ENCODE measurements around the gene STAM. TPM values are rescaled to one million over a fixed set of nuclear protein-coding genes. Genes with fewer than 3 reads are reported as not detected.

The STAM gene
- 29.6 and 35.3 TPM in 2 replicates for total RNA-seq

DNA sequence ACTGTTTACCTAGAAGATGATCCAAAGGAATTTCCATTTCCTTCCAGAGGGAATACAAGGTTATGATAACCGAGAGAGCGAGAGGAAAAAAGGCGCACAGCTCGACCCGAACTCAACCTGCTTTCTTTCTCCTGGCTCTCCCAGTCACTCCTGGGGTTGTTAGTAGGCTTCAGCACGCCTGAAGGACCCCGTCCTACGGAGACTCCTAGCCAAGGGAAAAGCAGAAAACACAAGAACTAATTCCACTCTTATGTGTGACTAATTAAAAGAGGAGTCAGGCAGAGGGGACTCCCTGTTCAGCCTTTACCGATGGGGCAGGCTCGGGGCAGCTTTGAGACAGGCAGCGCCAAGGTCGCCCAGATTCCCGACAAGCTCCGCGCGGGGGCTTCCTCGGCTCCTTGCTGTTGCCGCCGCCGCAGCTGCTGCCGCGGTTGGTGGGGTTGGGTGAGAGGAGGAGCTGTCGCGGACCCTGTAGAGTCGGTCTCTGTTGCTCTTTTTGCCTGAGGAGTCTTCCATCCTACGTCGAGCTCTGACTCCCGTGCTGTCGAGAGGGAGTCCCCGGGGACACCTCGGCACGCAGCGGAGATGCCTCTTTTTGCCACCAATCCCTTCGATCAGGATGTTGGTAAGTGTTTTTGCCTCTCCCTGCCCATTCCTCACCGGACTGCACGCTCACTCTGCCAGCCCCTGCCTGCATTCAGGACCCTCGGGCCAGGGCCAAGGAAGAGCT is at the start of gene STAM:
STAM (plus strand) TSS at position 397 of the 730 bp plus-strand sequence; CDS start at position 586, 189 bp downstream.
- peak; percentile 63 for DNase-seq (ENCODE audit: low read depth)
- Histone ChIP-seq H3K36me3 (ENCODE audit: control insufficient read depth, insufficient read depth, low read length) (no peaks in the 10 kb centered on the region), H3K4me3 (ENCODE audit: low read depth, low read length) (peak within 1 kb of the TSS; percentile 86), H3K27me3 (ENCODE audit: control insufficient read depth, insufficient read depth, low read length) (no peaks in the 10 kb centered on the region)
- TF ChIP-seq, protein P1, sequence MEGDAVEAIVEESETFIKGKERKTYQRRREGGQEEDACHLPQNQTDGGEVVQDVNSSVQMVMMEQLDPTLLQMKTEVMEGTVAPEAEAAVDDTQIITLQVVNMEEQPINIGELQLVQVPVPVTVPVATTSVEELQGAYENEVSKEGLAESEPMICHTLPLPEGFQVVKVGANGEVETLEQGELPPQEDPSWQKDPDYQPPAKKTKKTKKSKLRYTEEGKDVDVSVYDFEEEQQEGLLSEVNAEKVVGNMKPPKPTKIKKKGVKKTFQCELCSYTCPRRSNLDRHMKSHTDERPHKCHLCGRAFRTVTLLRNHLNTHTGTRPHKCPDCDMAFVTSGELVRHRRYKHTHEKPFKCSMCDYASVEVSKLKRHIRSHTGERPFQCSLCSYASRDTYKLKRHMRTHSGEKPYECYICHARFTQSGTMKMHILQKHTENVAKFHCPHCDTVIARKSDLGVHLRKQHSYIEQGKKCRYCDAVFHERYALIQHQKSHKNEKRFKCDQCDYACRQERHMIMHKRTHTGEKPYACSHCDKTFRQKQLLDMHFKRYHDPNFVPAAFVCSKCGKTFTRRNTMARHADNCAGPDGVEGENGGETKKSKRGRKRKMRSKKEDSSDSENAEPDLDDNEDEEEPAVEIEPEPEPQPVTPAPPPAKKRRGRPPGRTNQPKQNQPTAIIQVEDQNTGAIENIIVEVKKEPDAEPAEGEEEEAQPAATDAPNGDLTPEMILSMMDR (IDR thresholded peaks at IDR 0.05; ENCODE audit: insufficient read depth, low read length, poor library complexity, severe bottlenecking): no peak

DNA sequence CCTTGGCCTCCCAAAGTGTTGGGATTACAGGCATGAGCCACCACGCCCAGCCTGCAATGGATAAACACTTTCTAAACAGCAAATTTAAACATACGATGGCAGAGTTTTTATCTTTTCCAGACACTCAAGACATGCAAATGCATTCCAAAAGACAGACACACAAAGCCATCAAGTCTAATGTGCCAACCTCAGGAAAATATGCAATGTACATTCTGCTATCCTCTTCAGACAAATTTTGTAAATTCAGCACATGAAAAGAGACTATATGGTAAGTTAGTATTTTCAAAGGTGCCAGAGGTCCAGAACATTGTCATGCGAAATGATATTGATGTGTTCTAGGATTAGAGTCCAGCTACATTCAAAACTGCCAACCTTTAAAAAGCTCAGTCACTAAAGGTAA is 46.6 kb upstream of the STAM start:
- DNase-seq (ENCODE audit: low read depth): no peak
- Histone ChIP-seq H3K4me3 (ENCODE audit: low read depth, low read length) (no peak overlapping the region), H3K27me3 (ENCODE audit: control insufficient read depth, insufficient read depth, low read length) (no peaks in the 10 kb centered on the region), H3K36me3 (ENCODE audit: control insufficient read depth, insufficient read depth, low read length) (no peaks in the 10 kb centered on the region)
- TF ChIP-seq, protein P1 (IDR thresholded peaks at IDR 0.05; ENCODE audit: insufficient read depth, low read length, poor library complexity, severe bottlenecking): no peak

DNA sequence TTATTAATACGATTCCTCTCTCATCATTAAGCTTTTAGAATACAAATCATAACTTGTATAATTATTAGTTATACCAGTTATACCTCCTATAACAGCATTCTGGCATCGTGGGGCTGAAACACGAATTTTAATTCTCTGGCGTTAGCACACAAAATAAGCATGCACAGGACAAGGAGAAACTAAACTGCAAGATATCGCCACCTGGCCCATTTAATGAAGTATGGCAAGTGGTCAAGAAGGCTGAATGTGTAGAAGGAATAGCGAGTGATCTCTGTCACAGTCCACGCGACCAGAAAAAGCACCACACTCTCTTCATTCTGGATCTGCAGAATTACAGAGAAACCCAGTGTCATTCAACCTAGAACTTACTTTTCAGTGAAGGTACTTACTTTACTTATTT is 44.9 kb upstream of the STAM start:
- Histone ChIP-seq H3K36me3 (ENCODE audit: control insufficient read depth, insufficient read depth, low read length) (no peaks in the 10 kb centered on the region), H3K4me3 (ENCODE audit: low read depth, low read length) (no peak overlapping the region), H3K27me3 (ENCODE audit: control insufficient read depth, insufficient read depth, low read length) (no peaks in the 10 kb centered on the region)
- DNase-seq (ENCODE audit: low read depth): no peak
- TF ChIP-seq, protein P1 (IDR thresholded peaks at IDR 0.05; ENCODE audit: insufficient read depth, low read length, poor library complexity, severe bottlenecking): peak; percentile 29

DNA sequence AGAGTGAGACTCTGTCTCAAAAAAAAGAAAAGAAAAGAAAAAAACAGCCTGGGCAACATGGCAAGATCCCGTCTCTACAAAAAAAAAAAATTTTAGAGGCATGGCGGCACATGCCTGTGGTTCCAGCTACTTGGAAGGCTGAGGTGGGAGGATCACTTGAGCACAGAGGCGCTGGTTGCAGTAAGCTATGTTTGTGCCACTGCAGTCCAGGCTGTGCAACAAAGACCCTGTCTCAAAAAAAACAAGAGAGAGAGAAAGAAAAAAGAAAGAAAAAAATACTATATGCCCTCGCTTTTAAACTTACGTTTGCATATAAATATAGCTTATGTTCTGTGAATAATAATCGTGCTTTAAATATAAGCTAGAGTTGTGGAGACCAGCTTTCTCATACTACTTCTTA is 38.0 kb upstream of the STAM start:
- TF ChIP-seq, protein P1 (IDR thresholded peaks at IDR 0.05; ENCODE audit: insufficient read depth, low read length, poor library complexity, severe bottlenecking): no peak
- H3K4me3 ChIP-seq (ENCODE audit: low read depth, low read length): no peak overlapping the region
- H3K36me3 ChIP-seq (ENCODE audit: control insufficient read depth, insufficient read depth, low read length): no peaks in the 10 kb centered on the region
- H3K27me3 ChIP-seq (ENCODE audit: control insufficient read depth, insufficient read depth, low read length): no peaks in the 10 kb centered on the region
- no peak for DNase-seq (ENCODE audit: low read depth)

DNA sequence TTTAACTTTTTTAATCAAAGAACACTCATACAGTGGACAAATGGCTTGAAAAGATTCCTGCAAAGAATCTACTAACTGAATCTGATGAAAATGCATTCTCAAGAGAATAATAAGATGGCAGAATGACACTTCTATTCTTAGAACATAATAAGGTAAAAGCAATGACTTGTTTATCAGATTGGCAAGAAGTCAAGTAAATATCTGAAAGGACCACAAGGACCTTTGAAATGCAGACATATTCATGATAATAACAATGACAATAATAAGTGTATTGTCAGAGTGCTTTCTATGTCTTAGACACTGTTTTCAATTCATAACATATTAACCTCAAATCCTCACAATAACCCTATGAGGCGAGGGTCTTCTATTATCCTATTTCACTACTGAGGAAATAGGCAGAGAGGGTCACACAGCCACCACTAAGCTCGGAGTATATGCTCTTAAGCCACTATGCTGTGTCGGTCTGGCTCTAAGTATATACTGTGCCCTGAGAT is 37.4 kb upstream of the STAM start:
- no peak for DNase-seq (ENCODE audit: low read depth)
- Histone ChIP-seq H3K4me3 (ENCODE audit: low read depth, low read length) (no peak overlapping the region), H3K36me3 (ENCODE audit: control insufficient read depth, insufficient read depth, low read length) (no peaks in the 10 kb centered on the region), H3K27me3 (ENCODE audit: control insufficient read depth, insufficient read depth, low read length) (no peaks in the 10 kb centered on the region)
- TF ChIP-seq, protein P1 (IDR thresholded peaks at IDR 0.05; ENCODE audit: insufficient read depth, low read length, poor library complexity, severe bottlenecking): no peak

DNA sequence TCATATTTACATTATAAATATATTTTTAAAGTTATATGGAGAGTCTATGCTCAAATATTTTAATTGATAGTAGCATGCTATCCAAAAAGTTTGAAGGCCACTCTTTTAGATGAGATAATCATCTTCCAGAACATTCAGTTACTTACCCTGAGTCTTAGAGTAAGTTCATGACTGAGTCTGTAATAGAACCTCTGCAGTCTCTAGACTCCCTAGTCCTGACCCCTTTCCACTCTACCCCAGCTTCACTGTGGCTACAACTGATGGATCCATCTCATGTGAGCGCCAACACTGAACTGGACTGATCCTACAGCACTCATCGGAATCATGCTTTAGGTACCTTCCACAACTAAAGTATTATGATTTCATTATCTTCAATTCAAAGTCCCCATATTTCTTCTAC is 36.9 kb upstream of the STAM start:
- H3K4me3 ChIP-seq (ENCODE audit: low read depth, low read length): no peak overlapping the region
- H3K36me3 ChIP-seq (ENCODE audit: control insufficient read depth, insufficient read depth, low read length): no peaks in the 10 kb centered on the region
- TF ChIP-seq, protein P1 (IDR thresholded peaks at IDR 0.05; ENCODE audit: insufficient read depth, low read length, poor library complexity, severe bottlenecking): no peak
- DNase-seq (ENCODE audit: low read depth): no peak
- H3K27me3 ChIP-seq (ENCODE audit: control insufficient read depth, insufficient read depth, low read length): no peaks in the 10 kb centered on the region
